Femur (tissue), 1 donor: ENCODE data around the gene CYP2U1.
"Not testable (repeated sequence)": the region's sequence is repeated elsewhere in the genome, so short reads cannot be mapped to it uniquely, and the experiment has no call there.

Experiments used
- DNase-seq: peaks from one replicate; pipeline ENCODE4 v3.0.0-alpha.2; 2017

Gene CYP2U1

DNA sequence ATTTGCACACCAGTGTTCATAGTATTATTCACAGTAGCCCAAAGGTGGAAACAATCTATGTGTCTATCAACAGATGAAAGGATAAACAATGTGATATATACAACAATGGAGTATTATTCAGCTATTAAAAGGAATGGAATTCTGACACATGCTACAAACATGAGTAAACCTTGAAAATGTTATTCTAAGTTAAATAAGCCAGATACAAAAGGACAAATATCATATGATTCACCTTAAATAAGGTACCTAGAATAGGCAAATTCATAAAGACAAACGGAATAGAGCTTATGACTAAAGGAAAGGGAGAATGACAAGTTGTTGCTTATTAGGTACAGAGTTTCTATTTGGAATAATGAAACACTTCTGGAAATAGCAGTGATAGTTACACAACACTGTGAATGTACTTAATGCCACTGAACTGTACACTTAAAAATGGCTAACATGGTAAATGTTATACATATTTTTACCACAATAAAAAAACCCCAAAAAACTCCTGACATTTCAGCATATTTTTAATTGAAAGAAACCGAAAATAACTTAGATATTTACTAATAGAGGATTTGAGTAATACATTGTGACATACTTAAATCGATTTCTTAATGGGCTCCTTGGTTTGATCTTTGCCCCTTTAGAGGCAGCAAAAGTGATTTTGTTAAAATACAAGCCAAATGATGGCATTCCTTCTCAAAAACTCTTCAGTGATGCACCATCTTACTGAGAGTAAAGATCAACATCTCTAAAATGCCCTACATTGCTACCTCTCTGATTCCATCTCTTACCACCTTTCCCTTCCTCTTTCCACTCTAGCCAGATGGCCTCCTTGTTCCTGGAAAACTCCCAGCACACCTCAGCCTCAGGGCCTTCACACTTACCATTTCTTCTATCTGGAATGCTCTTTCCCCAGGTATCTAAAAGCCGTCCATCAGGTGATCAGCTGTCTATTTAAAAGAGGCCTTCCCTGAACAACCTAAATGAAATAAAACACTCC, 8.6 kb upstream of the CYP2U1 start:
- DNase-seq, result no peak

DNA sequence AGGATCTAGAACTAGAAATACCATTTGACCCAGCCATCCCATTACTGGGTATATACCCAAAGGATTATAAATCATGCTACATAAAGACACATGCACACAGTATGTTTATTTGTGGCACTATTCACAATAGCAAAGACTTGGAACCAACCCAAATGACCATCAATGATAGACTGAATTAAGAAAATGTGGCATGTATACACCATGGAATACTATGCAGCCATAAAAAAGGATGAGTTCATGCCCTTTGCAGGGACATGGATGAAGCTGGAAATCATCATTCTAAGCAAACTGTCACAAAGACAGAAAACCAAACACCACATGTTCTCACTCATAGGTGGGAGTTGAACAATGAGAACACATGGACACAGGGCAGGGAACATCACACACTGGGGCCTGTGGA, 5.6 kb upstream of the CYP2U1 start:
- not testable (repeated sequence) for DNase-seq

DNA sequence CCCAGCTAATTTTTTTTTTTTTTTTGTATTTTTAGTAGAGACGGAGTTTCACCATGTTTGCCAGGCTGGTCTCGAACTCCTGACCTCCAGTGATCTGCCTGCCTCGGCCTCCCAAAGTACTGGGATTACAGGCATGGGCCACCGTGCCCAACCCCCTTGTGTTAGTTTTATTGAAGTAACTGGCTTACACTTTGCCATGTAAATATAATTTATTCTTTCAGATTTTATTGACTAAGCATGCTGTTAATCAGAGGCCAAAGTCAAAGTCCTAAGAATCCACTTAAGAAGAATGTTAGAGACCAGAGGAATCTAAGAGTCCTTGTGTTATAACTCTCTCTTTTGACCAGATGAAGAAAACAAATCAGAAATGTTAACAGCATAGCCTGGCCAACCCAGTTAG, 4.5 kb upstream of the CYP2U1 start:
- not testable (repeated sequence) for DNase-seq

DNA sequence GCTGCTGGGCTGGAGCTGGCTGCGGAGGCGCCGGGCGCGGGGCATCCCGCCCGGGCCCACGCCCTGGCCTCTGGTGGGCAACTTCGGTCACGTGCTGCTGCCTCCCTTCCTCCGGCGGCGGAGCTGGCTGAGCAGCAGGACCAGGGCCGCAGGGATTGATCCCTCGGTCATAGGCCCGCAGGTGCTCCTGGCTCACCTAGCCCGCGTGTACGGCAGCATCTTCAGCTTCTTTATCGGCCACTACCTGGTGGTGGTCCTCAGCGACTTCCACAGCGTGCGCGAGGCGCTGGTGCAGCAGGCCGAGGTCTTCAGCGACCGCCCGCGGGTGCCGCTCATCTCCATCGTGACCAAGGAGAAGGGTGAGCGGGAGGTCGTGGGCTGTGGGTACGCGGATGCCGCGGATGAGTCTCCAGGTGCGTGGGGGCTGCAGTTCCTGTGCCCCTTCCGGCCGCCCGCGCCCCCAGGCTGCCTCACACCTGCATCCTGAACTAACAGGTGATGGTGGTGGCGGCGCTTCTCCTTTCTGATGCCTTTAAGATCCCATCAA, 499 bp downstream of the CYP2U1 start:
- DNase-seq, result no peak

DNA sequence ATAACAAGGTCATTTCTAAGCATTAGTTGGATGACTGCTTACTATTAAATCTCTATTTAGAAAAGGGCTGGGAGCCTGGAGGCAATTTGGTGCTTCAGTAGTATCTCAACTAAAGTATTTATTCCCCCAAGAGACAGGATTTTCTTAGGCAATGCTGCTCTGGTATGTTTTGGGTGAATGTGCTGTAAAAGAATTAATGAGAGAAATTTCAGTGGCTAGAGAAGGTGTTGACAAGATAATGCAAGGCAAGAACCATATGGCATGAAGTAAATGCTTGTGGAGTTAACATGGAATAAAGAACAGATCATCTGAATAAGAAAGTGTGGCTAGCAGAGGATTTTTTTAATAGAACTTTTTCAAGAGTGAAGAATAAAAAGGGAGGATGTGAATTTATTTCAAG, 3.9 kb downstream of the CYP2U1 start:
- no peak for DNase-seq

DNA sequence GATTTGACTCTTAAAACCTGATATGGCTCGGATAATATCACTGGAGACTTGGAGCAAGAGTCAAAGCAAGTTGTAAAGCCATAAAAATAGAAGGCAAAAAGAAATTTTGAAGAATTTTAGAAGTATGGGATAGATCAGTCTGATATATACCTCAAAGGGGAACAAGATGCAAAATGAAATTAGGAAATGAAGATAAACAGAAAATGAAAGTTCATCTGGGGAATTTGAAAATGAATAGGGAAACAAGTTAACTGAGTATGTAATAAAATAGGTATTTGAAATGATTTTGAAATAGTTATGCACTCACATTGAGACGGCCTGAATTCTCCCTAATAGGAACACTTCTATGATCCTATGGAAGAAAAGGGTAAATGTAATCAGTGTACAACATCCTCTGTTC, 5.7 kb downstream of the CYP2U1 start:
- DNase-seq, result no peak

DNA sequence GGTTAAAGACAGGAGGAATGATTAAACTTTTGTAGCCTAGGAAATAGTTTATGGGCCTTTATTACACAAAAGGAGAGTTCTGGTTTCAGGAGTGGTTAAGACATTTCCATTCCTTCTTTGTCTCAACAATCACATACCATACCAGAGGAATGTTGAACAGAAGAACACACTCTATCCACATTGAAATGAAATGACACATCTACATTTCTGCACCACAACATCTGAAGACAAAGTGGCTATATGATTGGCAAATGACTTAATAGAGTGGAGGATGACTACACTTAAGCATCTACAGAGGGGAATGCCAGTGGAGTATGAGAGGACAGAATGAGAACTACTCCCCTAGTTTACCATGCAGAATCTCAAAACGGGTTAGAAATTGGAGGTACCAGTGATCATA, 8.0 kb downstream of the CYP2U1 start:
- DNase-seq, result no peak

DNA sequence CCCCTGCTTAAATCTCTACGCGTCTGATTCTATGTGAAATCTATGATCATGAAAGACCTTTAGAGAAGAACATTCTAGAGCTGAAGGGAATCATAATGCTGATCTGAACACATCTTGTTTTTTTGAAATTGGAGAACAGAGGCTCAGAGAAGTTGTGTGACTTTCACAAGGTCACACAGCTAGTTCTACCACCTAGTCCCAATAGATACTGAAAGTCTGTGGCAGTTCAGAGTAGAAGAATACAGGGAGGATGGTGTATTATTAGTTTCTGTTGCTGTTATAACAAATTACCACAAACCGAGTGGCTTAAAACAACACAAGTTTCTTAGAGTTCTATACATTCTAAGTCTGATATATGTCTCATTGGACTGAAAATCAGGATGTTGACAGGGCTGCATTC, 14.5 kb downstream of the CYP2U1 start:
- no peak for DNase-seq

DNA sequence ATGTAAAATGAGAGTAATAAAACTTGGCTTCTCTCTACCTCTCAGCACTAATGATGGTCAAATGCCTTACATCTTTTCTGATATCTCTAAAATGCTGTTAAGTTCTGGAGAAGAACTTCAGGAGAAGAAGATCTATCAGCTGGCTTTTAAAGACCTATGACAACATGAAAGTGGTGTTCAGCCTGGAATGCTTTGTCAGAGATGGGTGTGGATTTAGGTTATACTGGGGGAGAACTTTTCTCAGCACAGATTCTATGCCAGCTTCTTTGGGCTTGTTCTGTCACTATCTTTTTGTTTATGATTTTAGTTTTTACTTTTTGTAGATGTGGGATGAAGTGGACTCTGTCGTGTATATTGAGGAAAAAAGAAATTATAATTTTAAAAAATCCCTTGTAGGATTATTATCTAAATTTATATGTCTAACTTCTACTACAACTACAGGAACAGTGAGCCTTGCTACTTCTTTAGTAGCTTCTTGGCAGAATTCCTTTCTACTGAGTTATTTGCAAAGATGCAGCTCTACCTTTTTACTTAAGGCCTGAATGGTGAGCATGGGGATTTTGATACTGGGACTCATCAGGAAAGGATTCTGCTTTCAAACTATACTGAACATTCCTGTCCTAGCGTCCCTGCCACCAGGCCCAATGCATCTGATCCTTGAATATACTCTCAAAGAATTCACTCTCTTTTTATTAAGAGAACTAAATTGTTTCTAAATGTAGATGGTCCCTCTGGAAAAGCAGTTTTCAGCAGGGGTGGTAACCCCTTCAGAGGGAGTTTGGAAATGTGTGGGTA, 19.6 kb downstream of the CYP2U1 start:
- no peak for DNase-seq

DNA sequence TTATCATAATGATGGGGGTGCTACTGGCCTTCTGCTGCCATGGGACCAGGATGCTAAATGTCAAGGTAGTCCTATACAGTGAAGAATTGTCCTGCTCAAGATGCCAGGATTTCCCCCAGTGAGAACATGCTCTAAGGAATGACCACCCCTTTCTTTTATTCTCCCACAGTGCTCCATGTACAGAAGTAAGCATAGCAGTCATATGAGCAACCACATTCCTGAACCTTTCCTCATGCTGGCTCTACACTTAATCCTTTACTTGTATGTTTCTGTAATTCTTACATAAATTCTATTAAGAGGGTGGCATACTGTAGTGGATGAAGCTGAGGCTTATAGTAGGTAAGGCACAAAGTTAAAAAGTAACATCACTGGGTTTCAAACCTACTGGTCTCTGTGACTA, 20.2 kb downstream of the CYP2U1 start:
- no peak for DNase-seq

DNA sequence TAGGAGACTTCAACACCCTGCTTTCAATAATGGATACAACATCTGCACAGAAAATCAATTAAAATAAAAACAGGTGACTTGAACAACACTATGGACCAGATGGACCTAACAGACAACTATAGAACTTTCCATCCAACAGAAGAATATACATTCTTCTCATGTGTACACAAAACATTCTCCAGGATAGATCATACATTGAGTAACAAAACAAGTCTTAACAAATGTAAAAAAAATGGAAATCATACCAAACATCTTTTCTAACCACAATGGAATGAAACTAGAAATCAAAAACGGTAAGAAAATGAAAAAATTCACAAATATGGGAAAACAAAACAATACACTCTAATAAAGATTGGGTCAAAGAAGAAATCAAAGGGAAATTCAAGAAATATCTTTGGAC, 24.7 kb downstream of the CYP2U1 start:
- no peak for DNase-seq

DNA sequence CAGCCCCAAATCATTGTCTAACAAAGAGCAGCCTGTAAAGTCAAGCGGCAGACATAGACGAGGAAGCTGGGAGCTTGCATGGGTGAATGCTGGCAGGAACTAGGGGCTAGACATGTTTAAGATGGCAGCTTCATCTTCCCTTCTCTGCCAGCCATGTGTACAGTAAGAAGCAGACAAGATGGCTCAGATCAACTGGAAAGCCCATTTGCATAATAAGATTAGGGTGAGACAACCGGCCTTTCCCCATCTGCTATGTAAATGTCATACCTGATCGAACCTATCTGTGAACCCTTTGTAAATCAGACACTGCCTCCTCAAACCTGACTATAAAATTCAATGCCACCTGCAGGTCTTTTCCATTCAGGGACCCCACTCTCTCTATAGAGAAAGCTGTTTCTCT, 35.6 kb downstream of the CYP2U1 start:
- DNase-seq, result no peak

DNA sequence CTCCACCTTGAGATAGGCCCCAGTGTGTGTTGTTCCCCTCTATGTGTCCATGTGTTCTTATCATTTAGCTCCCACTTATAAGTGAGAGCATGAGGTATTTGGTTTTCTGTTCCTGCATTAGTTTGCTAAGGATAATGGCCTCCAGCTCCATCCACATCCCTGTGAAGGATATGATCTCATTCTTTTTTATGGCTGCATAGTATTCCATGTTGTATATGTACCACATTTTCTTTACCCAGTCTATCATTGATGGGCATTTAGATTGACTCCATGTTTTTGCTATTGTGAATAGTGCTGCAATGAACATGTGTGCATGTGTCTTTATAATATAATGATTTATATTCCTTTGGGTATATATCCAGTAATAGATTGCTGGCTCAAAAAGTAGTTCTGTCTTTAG, 36.2 kb downstream of the CYP2U1 start:
- DNase-seq, result not testable (repeated sequence)

DNA sequence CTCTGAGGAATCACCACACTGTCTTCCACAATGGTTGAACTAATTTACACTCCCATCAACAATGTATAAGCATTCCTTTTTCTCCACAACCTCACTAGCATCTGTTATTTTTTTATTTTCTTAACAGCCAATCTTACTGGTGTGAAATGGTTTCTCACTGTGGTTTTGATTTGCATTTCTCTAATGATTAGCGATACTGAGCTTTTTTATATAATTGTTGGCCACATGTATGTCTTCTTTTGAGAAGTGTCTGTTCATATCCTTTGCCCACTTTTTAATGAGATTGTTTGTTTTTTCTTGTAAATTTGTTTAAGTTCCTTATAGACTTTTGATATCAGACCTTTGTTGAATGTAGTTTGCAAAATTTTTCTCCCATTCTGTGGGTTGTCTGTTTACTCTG, 36.6 kb downstream of the CYP2U1 start:
- not testable (repeated sequence) for DNase-seq

DNA sequence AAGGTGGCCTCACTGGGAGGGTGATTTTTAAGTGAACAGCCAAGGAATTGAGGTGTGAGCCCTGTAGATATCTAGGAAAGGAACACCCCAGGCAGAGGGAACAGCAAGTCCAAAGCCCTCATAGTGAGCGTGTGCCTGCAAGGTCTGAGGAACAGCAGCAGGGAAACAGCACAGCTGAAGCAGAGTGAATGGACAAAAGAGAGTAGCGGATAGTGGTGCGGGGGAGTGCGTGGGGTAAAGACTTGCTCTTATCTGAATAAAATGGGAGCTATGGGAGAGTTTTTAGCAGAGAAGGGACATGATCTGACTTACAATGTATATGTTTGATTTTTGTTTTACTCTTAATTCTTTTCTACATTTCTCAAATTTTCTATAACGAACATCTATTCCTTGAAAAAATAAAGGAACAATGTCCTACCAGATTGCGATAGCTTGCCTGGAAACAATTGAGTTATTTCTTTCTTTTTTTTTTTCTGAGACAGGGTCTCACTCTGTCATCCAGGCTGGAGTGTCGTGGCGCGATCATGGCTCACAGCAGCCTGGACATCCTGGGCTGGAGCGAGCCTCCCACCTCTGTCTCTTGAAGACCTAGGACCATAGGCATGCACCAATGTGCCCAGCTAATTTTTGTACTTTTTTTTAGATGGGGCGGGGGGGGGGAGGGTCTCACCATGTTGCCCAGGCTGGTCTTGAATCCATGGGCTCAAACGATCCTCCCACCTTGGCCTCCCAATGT, 38.9 kb downstream of the CYP2U1 start:
- DNase-seq, result no peak

DNA sequence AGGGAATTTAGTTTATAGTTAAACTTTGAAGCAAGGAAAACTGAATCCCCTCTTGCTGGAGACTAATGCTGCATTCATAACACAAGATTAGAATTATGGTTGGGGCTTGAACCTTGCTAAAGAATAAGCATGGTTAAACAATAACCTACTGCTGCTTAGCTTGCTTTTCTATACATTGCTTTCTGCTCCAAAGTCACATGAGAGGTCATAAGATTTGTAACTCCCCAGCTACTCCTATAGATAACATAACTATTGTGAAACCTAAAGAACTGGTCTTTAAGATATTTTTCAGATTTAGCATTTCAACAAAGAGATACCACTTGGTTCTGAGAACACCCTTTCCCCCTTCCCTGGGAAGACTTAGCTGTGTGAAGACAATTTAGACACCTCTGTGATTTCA, 41.3 kb downstream of the CYP2U1 start:
- no peak for DNase-seq

DNA sequence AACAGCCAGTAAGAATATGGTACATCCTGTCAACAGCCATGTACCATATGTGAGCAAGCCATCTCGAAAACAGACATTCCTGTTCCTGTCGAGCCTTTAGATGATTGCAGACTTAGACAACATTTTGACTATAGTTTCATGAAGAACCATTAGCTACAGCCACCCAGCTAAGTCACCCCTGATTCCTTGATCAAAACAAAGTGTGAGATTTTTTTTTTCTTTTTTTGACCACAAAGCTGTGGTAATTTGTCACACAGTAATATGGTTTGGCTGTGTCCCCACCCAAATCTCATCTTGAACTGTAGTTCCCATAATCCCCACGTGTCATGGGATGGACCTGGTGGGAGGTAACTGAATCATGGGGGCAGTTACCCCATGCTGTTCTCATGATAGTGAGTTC, 43.2 kb downstream of the CYP2U1 start:
- no peak for DNase-seq

DNA sequence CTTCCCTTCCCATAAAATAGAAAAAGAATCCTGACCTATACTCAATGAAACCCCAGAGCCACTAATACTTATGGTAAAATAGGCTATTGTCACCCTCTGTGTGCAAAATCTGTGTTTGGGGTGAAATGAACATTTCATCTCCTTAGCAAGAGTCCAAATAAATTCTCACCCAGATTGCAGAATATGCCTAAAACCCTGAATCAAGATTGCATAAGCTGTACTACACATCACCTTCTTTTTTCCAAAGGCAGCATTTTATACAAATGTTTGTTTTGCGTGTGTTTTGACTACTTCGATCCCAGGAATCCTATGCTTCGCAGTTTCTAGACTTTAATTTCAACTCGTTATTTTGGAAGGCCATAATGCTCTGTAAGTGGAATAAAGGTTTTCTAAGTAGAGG, 46.1 kb downstream of the CYP2U1 start:
- no peak for DNase-seq

DNA sequence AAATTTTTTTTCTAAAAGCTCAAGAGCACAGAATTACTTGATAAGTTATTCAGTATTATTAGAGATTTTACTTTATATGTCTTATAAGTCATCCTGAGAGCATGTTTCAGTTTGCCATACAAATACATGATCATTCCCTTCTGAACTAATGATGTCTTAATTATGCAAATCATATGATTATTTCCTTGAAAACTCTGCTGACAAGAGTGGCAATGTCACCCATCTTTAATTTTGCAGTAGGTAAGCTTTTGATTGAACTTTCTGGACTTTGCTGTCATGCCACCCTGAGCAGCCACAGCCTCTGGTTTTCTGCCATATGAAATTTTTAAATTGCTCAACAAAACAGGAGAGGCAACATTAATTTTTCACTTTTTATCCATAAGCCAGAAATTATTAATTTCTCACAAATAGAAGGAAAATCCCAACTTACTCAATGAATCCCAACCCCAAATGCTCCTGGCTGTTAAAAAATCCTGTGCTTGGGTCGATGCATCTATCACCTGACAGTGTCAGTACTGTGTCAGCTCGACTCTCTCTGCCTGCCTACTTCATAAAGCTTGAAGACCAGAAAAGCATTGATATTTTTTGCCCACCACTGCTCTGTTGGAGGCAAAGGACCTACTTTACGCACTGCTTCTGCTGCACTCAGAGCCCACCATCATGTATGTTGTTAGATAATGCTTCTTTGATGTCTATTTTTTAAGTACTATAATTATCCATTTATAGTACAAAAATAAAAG, 46.8 kb downstream of the CYP2U1 start:
- DNase-seq, result no peak

DNA sequence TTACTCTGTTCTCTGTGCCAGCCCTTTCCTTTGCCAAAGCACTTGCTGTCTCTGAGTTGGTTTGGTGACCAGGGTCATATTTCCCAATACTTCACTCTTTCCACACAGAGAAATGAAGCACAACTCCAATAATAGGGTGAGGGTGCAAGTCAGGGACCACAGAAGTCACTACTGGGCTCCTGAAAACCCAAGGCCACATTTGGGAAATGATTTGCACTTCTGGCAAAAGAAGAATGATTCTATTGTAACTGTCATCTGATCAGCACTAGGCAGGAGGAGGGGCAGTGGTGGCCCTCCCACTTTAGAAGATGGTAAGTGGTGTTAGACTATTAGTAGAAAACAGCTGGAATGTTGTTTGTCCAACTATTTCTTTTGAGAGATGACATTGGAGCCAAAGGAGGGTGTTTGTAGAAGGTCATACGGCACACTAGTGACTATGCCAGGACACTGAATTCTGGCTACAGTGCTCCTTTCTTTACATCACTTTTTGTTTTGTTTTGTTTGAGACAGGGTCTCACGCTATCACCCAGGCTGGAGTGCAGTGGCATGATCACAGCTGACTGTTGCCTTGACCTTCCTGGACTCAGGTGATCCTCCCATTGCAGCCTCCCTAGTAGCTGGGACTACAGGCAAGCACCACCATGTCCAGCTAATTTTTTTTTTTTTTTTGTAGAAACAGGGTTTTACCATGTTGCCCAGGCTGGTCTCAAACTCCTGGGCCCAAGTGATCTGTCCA, 47.5 kb downstream of the CYP2U1 start:
- no peak for DNase-seq
